Glomerular visceral epithelial cell (primary cell): ENCODE results near the gene ALDH2.
"Not testable (repeated sequence)": the region's sequence is repeated elsewhere in the genome, so short reads cannot be mapped to it uniquely, and the experiment has no call there.

ENCODE experiments used
- DNase-seq: peaks from one replicate; pipeline ENCODE4 v3.0.0-alpha.2; 2016; ENCODE audit errors: extremely low spot score

Gene ALDH2

GRCh38 chr12:111759271-111759670 lies 7.5 kb upstream of the ALDH2 start:
- DNase-seq, result no peak

- no peak for DNase-seq
These were observed 6.7 kb upstream of the ALDH2 start for GRCh38 chr12:111759991-111760390.

- DNase-seq, result no peak
These were observed 5.6 kb upstream of the ALDH2 start for GRCh38 chr12:111761099-111761498.

GRCh38 chr12:111761706-111762105 lies 5.0 kb upstream of the ALDH2 start:
- DNase-seq, result no peak

- DNase-seq, result not testable (repeated sequence)
These were observed 3.2 kb upstream of the ALDH2 start for GRCh38 chr12:111763552-111763951.

GRCh38 chr12:111764120-111764821 lies 2.5 kb upstream of the ALDH2 start:
- no peak for DNase-seq

- peak; percentile 73 for DNase-seq
These were observed 827 bp downstream of the ALDH2 start for GRCh38 chr12:111767362-111768158.

- no peak for DNase-seq
These were observed 1.6 kb downstream of the ALDH2 start for GRCh38 chr12:111768159-111768895.

- no peak for DNase-seq
These were observed 2.9 kb downstream of the ALDH2 start for GRCh38 chr12:111769599-111769998.

- peak; percentile 85 for DNase-seq
These were observed 7.2 kb downstream of the ALDH2 start for GRCh38 chr12:111773801-111774551.

GRCh38 chr12:111775205-111776193 lies 8.8 kb downstream of the ALDH2 start:
- DNase-seq, result peak; percentile 40

- DNase-seq, result no peak
These were observed 10.2 kb downstream of the ALDH2 start for GRCh38 chr12:111776836-111777344.

GRCh38 chr12:111777345-111778045 lies 10.8 kb downstream of the ALDH2 start:
- DNase-seq, result peak; percentile 75

- no peak for DNase-seq
These were observed 13.4 kb downstream of the ALDH2 start for GRCh38 chr12:111780166-111780565.

- DNase-seq, result no peak
These were observed 13.9 kb downstream of the ALDH2 start for GRCh38 chr12:111780615-111781014.

GRCh38 chr12:111781085-111781658 lies 14.4 kb downstream of the ALDH2 start:
- no peak for DNase-seq

GRCh38 chr12:111783046-111783445 lies 16.3 kb downstream of the ALDH2 start:
- no peak for DNase-seq

GRCh38 chr12:111784953-111785352 lies 18.2 kb downstream of the ALDH2 start:
- no peak for DNase-seq

GRCh38 chr12:111785651-111786050 lies 18.9 kb downstream of the ALDH2 start:
- no peak for DNase-seq
